SK-N-SH (cell line): ENCODE results near the gene ARHGEF37. TPM values are rescaled to one million over a fixed set of nuclear protein-coding genes. Genes with fewer than 3 reads are reported as not detected.

ENCODE experiments used
- CTCF ChIA-PET: fragments of 300-600, 350-600 bp; formaldehyde crosslinking; extraction: SDS; loops from one replicate; lab custom pipeline; 2021; lab: Yijun Ruan, JAX
- POLR2A ChIA-PET: fragments of 350-600 bp; sonication (Branson Sonifier 250); formaldehyde crosslinking; extraction: SDS; loops from one replicate; lab custom pipeline; 2020; ENCODE audit warnings: antibody characterized with exemption, inconsistent platforms; lab: Yijun Ruan, JAX
- DNase-seq: peaks from one replicate; pipeline ENCODE4 v3.0.0; 2012
- H2AFZ ChIP-seq: fragments of 200-600 bp; sonication (generic); 2 replicates; pipeline ENCODE4 v1.8.1; 2016; ENCODE audit warnings: antibody characterized with exemption, mild to moderate bottlenecking, low read depth
- H3F3A ChIP-seq: fragments of 200-600 bp; sonication (generic); replicated peaks from 2 replicates; pipeline ENCODE3; 2016; ENCODE audit warnings: antibody characterized with exemption, mild to moderate bottlenecking; ENCODE audit not compliant: insufficient read depth
- H3K27ac ChIP-seq, 2 experiments: fragments of 200-500 bp in 1 of 2; fragments of 200-600 bp in 1 of 2; sonication (Bioruptor generic) in 1 of 2; sonication (generic), shearing (Covaris generic) in 1 of 2; 2 replicates each; pipeline versions ENCODE4 v1.5.1 to v1.6.1; 2014 to 2016; ENCODE audit warnings: low read depth in 2 of 2, inconsistent platforms in 1 of 2, low read length in 1 of 2, mild to moderate bottlenecking in 1 of 2, mixed read lengths in 1 of 2
- H3K27me3 ChIP-seq: fragments of 200-600 bp; sonication (generic), shearing (Covaris generic); 2 replicates; pipeline ENCODE4 v1.6.1; 2016; ENCODE audit warnings: mixed run types; ENCODE audit not compliant: insufficient read depth
- H3K36me3 ChIP-seq, 2 experiments: fragments of 200-500 bp in 1 of 2; fragments of 200-600 bp in 1 of 2; sonication (Bioruptor generic) in 1 of 2; sonication (generic) in 1 of 2; replicated peaks in 1 of 2; 2 replicates each; pipeline versions ENCODE3 to v1.5.1; 2014 to 2016; ENCODE audit warnings: low read length in 1 of 2, mild to moderate bottlenecking in 1 of 2; ENCODE audit not compliant: insufficient read depth in 2 of 2, control insufficient read depth in 1 of 2
- H3K4me1 ChIP-seq, 2 experiments: fragments of 200-500 bp in 1 of 2; fragments of 200-600 bp in 1 of 2; sonication (Bioruptor generic) in 1 of 2; sonication (generic), shearing (Covaris generic) in 1 of 2; 2 replicates each; pipeline versions ENCODE4 v1.5.1 to v1.6.1; 2014 to 2016; ENCODE audit warnings: low read depth in 1 of 2, low read length in 1 of 2, mixed run types in 1 of 2; ENCODE audit not compliant: insufficient read depth in 2 of 2, control insufficient read depth in 1 of 2
- H3K4me2 ChIP-seq: fragments of 200-600 bp; sonication (generic), shearing (Covaris generic); 2 replicates; pipeline ENCODE4 v1.6.1; 2017; ENCODE audit warnings: mixed run types
- H3K4me3 ChIP-seq, 2 experiments: fragments of 200-500 bp in 1 of 2; fragments of 200-600 bp in 1 of 2; sonication (Bioruptor generic) in 1 of 2; sonication (generic), shearing (Covaris generic) in 1 of 2; 2 replicates each; pipeline versions ENCODE4 v1.5.1 to v1.8.1; 2014 to 2016; ENCODE audit warnings: low read depth in 2 of 2, inconsistent platforms in 1 of 2, low read length in 1 of 2, mild to moderate bottlenecking in 1 of 2, mixed read lengths in 1 of 2, moderate library complexity in 1 of 2
- H3K79me2 ChIP-seq: fragments of 200-600 bp; sonication (generic); 2 replicates; pipeline ENCODE4 v1.8.1; 2017; ENCODE audit warnings: mild to moderate bottlenecking; ENCODE audit not compliant: insufficient read depth
- H3K9ac ChIP-seq: fragments of 200-600 bp; sonication (generic); 2 replicates; pipeline ENCODE4 v1.6.1; 2017; ENCODE audit warnings: mixed run types
- H3K9me2 ChIP-seq: fragments of 200-600 bp; sonication (generic); 2 replicates; pipeline ENCODE4 v1.6.1; 2017; ENCODE audit warnings: mixed run types
- H3K9me3 ChIP-seq: fragments of 200-600 bp; sonication (generic); 2 replicates; pipeline ENCODE4 v1.6.1; 2017; ENCODE audit warnings: mixed run types, mild to moderate bottlenecking, moderate library complexity
- H4K20me1 ChIP-seq: fragments of 200-600 bp; sonication (generic); 2 replicates; pipeline ENCODE4 v1.6.1; 2017; ENCODE audit warnings: mild to moderate bottlenecking, mixed run types; ENCODE audit not compliant: insufficient read depth
- ELF1 ChIP-seq: IDR thresholded peaks from 2 replicates; pipeline ENCODE4 v1.4.0; 2012
- EP300 ChIP-seq, 2 experiments: IDR thresholded peaks; 2 replicates each; pipeline versions ENCODE4 v1.4.0 to v1.6.1; 2012; ENCODE audit warnings: borderline replicate concordance in 1 of 2, low read depth in 1 of 2, low read length in 1 of 2
- EZH2phosphoT487 ChIP-seq: fragments of 200-600 bp; sonication (generic); IDR thresholded peaks from 2 replicates; pipeline ENCODE4 v1.6.1; 2017; ENCODE audit warnings: low read depth, mixed run types, mild to moderate bottlenecking, antibody characterized with exemption, moderate library complexity, borderline replicate concordance
- FOXM1 ChIP-seq: IDR thresholded peaks from 2 replicates; pipeline ENCODE4 v1.4.0; 2012; ENCODE audit warnings: low read depth, mild to moderate bottlenecking
- GATA2 ChIP-seq: sonication (generic); formaldehyde crosslinking; IDR thresholded peaks from 2 replicates; pipeline ENCODE4 v1.5.0; 2020; ENCODE audit warnings: mild to moderate bottlenecking, missing genetic modification reagents
- IRF3 ChIP-seq: fragments of 150-350 bp; IDR thresholded peaks from 2 replicates; pipeline ENCODE4 v1.6.1; 2016; ENCODE audit warnings: mild to moderate bottlenecking, low read depth, low read length
- MEF2A ChIP-seq: IDR thresholded peaks from 2 replicates; pipeline ENCODE4 v1.4.0; 2012; ENCODE audit warnings: low read depth, borderline replicate concordance
- MXI1 ChIP-seq: IDR thresholded peaks from 2 replicates; pipeline ENCODE4 v1.6.1; 2012; ENCODE audit warnings: mild to moderate bottlenecking, low read depth, low read length, improper control_type of control experiment
- NRF1 ChIP-seq: IDR thresholded peaks from 2 replicates; pipeline ENCODE4 v1.6.1; 2012; ENCODE audit warnings: low read depth, mild to moderate bottlenecking, low read length
- RAD21 ChIP-seq: IDR thresholded peaks from 2 replicates; pipeline ENCODE4 v1.6.1; 2012; ENCODE audit warnings: mild to moderate bottlenecking, low read length
- RCOR1 ChIP-seq: fragments of 150-350 bp; IDR thresholded peaks from 2 replicates; pipeline ENCODE4 v1.6.1; 2017; ENCODE audit warnings: antibody characterized with exemption, low read length
- REST ChIP-seq: IDR thresholded peaks from 2 replicates; pipeline ENCODE4 v1.6.1; 2012; ENCODE audit warnings: mild to moderate bottlenecking, low read depth, low read length, moderate library complexity
- RFX5 ChIP-seq: IDR thresholded peaks from 2 replicates; pipeline ENCODE4 v1.6.1; 2012; ENCODE audit warnings: mild to moderate bottlenecking, improper control_type of control experiment, low read length
- SIN3A ChIP-seq: IDR thresholded peaks from 2 replicates; pipeline ENCODE4 v1.6.1; 2012; ENCODE audit warnings: low read depth, mild to moderate bottlenecking, low read length, moderate library complexity, borderline replicate concordance
- TAF1 ChIP-seq: IDR thresholded peaks from 2 replicates; pipeline ENCODE4 v1.6.1; 2012; ENCODE audit warnings: low read depth, mild to moderate bottlenecking, low read length, moderate library complexity, borderline replicate concordance
- TCF12 ChIP-seq: IDR thresholded peaks from 2 replicates; pipeline ENCODE4 v1.4.0; 2012
- TEAD4 ChIP-seq: IDR thresholded peaks from 2 replicates; pipeline ENCODE4 v1.4.0; 2012; ENCODE audit warnings: mild to moderate bottlenecking, borderline replicate concordance; ENCODE audit not compliant: insufficient read depth
- WGBS: methylation state at CpG from one replicate; pipeline ENCODE4 v1.1.6; 2017; ENCODE audit warnings: low lambda C conversion rate; 5-methylcytosine and 5-hydroxymethylcytosine counted together
- polyA plus RNA-seq, 3 experiments: library from polyadenylated mRNA; depleted of rRNA; stranded (reverse); fragments of >200 nt; gene quantifications; 2 replicates each; pipeline ENCODE4 v1.2.3, GENCODE V29; 2012

The ARHGEF37 gene
- polyA plus RNA-seq, 1 of the 3 experiments (the other 2 are of a cell fraction): 0.94 TPM

GRCh38 chr5:149603920-149604319, 22.6 kb downstream of the ARHGEF37 start:
- TF ChIP-seq RAD21: no peak
- no peak for TF ChIP-seq NRF1
- TF ChIP-seq REST: no peak
- TF ChIP-seq ELF1: no peak
- TF ChIP-seq MXI1: no peak
- no peak for TF ChIP-seq TEAD4
- TF ChIP-seq, all 33 proteins: peak for 0
- Histone ChIP-seq H4K20me1 (no peaks in the 10 kb centered on the region), H3K79me2 (no peaks in the 10 kb centered on the region), H2AFZ (no peak overlapping the region), H3K27me3 (no peaks in the 10 kb centered on the region), H3K9ac (no peak overlapping the region), H3K36me3 (peaks cover 0 to 3% of the 10 kb centered on the region in 2 experiments), H3F3A (no peaks in the 10 kb centered on the region), H3K4me1 (no peaks in the 10 kb centered on the region), H3K9me3 (no peaks in the 10 kb centered on the region), H3K4me3 (no peak overlapping the region), H3K4me2 (no peak overlapping the region), H3K27ac (no peak overlapping the region), H3K9me2 (no peaks in the 10 kb centered on the region)
- WGBS: 89% methylated on average over 2 of the region's 2 CpGs
- ChIA-PET POLR2A (no interaction called here), CTCF (interaction anchor here (2.5 kb wide), 1 partner anchor 14 kb away, joined by 18 read pairs; no protein-coding TSS in a partner anchor)
- no peak for DNase-seq

- TF ChIP-seq REST (no peak), IRF3 (no peak), EZH2phosphoT487 (no peak), SIN3A (no peak), RFX5 (no peak), RCOR1 (no peak), EP300 (IDR thresholded peaks at IDR 0.05; ENCODE audit: borderline replicate concordance in 1 of 2, low read depth in 1 of 2, low read length in 1 of 2) (no peak), TCF12 (no peak), MEF2A (no peak), GATA2 (no peak), MXI1 (no peak), FOXM1 (no peak), ELF1 (no peak), TAF1 (no peak)
- Histone ChIP-seq H3K9me3 (no peaks in the 10 kb centered on the region), H3K9ac (no peak overlapping the region), H3K4me2 (no peak overlapping the region), H3K27ac (no peak overlapping the region), H3K27me3 (no peaks in the 10 kb centered on the region), H3K79me2 (no peaks in the 10 kb centered on the region), H2AFZ (no peak overlapping the region), H3K9me2 (no peaks in the 10 kb centered on the region), H3K36me3 (peaks cover 0 to 3% of the 10 kb centered on the region in 2 experiments), H3K4me1 (no peaks in the 10 kb centered on the region), H3K4me3 (no peak overlapping the region), H3F3A (no peaks in the 10 kb centered on the region), H4K20me1 (no peaks in the 10 kb centered on the region)
- CTCF ChIA-PET: interaction anchor here (2.5 kb wide), 1 partner anchor 14 kb away, joined by 18 read pairs; no protein-coding TSS in a partner anchor
- POLR2A ChIA-PET: no interaction called here
- DNase-seq: no peak
- 100% methylated on average over 1 of the region's 1 CpG for WGBS
Measured at GRCh38 chr5:149604321-149604720, 23.0 kb downstream of the ARHGEF37 start.
